Measurements from ENCODE around the gene AUH.

- TF ChIP-seq HDGF (IDR thresholded peaks at IDR 0.05; ENCODE audit: borderline replicate concordance), result no peak
- no peak for TF ChIP-seq FOXK2 (IDR thresholded peaks at IDR 0.05)
- TF ChIP-seq TARDBP (IDR thresholded peaks at IDR 0.05), result no peak
- TF ChIP-seq FOXA1 (IDR thresholded peaks at IDR 0.05), result no peak
Observed at GRCh38 chr9:91164724-91165520, 196.8 kb downstream of the AUH start.

All from HEK293T (cell line).